Fibroblast of skin of back (primary cell): ENCODE data around the gene TSPAN5. TPM values are rescaled to one million over a fixed set of nuclear protein-coding genes. Genes with fewer than 3 reads are reported as not detected.
A peak's percentile ranks its signal among the peaks of the same experiment; 100 is the strongest.
"Not testable (repeated sequence)": the region's sequence is repeated elsewhere in the genome, so short reads cannot be mapped to it uniquely, and the experiment has no call there.

Experiments used
- DNase-seq: peaks from one replicate; pipeline ENCODE4 v3.0.0-alpha.2; 2013
- polyA plus RNA-seq, 2 experiments: library from polyadenylated mRNA; unstranded; fragments of 120-200 nt; gene quantifications; one replicate each; pipeline ENCODE4 v1.2.1, GENCODE V29; 2013; ENCODE audit not compliant: insufficient read length in 2 of 2

Gene TSPAN5
- polyA plus RNA-seq (2013, experiment 1 of 2; ENCODE audit: insufficient read length) = 33.8 TPM
- 18.9 TPM for polyA plus RNA-seq (2013, experiment 2 of 2; ENCODE audit: insufficient read length)

DNA sequence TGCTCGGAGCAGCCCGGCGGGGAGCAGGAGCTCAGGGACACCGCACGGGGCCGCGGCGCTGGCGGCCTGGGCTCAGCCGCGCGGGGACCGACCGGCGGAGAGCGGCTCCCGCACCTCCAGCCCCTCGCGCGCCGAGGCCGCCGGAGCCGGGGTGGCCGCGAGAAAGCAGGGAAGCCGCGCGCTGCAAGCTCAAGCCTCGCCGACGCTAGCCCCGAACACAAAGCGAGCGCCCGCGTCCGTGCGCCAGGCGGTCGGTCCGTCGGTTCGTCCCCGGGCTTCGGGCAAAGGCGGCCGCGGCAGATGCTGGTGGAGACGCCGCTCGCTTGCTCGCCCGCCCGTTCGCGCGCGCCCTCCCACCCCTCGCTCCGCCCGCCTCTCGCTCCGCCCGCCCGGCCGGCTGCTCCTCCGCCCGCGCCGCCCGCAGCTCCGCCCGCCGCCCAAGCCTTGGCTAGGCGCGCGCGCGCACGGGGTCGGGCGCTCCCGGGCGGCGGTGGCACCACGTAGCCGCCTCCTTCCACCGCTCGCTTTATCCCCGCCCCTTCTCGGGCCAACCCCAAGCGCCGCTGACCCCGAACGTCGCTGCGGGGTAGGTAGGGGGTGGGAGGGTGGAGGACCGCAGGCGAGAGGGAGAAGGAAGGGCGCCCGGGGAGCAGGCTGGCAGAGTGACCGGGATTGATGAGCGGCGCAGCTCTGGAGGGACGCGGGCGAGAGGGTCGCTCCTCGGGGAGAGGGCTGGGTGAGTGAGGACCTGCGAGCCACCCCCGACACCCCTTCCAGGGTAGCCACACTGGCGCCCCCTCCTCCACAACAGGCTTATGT is at the start of gene TSPAN5:
TSS of gene TSPAN5 (minus strand) at position 325 of the 819 bp plus-strand sequence.
- DNase-seq = peak; percentile 88

DNA sequence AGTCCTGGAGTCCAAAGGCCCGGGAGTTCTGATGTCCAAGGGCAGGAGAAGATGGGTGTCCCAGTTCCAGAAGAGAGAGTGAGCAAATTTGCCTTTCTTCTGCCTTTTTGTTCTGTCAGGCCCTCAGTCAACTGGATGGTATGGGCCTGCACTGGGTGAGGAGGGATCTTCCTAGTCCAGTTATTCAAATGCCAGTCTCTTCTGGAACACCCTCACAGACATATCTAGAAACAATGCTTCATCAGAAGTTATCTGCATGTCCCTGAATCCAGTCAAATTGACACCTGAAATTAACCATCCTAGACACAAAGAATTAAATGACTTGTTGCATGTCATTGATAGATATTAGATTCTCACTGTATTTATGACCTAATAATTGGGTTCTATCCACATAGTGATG is 48.5 kb upstream of the TSPAN5 start:
- DNase-seq = no peak

DNA sequence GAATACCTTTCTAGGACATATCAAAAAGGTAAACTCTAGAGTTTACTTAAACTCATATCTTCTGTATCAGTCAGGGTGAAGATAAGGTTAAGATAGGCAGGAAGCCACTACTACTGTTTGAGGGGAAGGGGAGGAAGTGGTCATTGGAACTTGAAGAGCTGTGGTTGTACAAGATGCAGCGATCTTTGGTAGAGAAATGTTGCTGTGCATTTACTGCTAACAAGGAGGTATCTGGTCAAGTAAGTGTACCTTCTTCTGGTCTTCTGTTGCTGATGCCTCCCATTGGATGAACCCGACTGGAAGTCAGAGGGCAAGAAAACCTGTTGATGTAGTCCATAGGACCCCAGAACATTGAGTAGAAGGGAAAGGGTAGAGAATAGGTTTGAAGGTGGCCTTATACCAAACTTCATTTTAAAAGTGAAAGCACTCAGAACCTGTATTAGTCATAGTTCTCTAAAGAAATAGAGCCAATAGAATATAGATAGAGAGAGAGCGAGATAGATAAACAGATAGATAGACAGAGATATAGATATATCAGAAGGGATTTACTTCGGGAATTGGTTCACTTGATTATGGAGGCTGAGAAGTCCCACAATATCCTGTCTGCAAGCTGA is 47.9 kb upstream of the TSPAN5 start:
- DNase-seq = no peak

DNA sequence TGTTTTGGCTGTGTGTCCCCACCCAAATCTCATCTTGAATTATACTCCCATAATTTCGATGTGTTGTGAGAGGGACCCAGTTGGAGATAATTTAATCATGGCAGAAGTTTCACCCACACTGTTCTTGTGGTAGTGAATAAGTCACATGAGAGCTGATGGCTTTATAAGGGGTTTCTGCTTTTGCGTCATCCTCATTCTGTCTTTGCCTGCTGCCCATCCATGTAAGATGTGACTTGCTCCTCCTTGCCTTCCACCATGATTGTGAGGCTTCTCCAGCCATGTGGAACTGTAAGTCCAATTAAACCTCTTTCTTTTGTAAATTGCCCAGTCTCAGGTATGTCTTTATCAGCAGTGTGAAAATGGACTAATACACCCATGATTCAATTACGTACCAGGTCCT is 47.2 kb upstream of the TSPAN5 start:
- not testable (repeated sequence) for DNase-seq

DNA sequence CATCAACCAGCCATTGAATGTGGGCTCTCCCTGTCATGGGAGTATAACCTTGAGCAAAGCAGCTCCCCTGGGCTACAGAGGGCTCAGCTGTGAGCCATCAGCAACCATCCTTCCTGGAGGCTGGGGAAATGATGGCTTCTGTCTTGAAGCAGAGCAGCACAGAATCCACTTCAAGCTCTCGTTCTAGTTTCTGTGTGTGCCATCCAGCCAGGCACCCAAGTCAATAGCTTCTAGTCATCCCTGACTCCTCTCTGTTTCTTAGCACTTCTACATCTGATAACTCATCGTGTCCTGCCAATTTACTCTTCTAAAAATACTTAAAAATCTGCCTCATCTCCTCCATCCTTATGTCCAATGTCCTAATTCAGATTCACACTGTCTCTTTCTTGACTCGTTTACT is 42.2 kb upstream of the TSPAN5 start:
- no peak for DNase-seq

DNA sequence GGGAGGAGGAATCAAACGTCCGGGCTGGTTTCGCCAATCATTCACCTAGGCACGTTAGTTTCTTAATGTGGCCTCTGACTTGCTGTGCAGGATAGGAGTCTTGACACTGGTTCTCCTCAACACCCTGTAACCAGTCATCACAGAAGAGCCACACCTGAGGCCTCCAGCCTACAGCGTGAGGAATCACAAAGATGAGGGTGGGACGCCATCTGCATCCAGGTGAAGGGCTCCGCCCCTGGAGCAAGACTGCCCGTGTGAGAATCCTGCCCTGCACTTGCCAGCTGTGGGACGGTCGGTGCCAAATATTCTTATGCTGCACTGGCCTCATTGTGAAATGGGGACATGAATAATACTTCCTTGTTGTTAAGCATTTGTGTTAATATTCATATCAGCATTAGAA is 35.7 kb upstream of the TSPAN5 start:
- no peak for DNase-seq

DNA sequence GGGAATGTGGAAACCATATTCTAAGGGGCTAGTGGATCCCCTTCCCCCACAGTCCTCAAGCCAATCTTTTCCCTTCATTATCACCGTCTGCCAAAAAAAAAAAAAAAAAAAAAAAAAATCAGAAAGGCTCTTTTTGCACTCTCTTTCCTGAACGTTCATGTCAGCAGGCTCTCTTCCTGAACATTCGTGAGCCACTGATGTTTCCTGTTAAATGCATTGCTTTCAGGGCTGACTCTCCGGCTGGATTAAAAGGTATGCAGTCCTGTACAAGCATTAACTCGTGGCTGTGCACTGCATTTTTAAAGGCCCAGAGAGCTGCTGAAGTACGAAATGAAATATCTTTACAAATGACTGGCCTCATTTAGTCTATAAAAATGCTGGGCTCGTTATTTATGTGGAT is 34.0 kb upstream of the TSPAN5 start:
- no peak for DNase-seq

DNA sequence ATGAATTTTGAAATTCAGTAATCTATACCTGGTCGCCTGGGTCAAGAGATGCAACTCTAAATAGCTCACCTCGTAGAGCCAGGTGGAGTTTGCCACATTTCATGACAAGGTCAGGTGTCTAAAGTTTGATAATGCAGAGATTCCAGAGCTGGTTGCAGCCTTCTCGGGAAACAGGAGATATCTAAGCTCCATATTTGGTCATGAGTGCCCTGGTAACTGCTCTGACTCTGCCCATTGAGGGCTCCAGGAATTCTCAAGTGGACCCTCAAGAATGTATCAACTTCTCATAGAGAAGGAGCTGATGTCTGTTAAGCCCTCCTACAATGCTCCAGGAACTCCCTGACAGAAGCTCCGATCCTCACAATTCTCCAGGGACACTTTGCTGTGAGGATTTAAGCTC is 33.2 kb upstream of the TSPAN5 start:
- no peak for DNase-seq

DNA sequence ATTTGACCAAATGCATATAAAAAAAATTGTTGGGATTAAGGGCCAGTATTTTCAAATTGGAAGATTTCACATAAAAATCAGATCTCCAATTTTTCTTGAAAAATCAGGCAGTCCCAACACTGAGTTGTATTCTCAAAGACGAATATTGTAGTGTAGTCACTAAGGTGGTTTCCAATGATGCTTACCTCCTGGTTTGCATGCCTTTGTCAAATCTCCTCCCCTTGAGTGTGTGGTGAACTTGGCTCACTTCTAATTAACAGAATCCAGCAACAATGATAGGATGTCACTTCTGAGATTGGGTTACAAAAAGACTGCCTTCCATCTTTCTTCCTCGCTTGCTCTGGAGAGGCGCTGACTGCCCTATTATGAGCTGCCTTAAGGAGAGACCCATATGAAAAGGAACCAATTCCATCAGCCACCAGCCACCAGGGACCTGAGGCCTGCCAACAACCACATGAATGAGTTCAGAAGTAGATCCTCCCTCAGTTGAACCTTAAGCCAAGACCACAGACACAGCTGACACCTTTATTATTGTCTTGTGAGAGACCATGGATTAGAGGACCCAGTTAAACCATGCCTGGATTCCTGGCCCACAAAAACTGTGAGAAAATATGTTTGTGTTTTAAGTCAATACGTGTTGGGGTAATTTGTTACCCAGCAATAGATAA is 31.2 kb upstream of the TSPAN5 start:
- no peak for DNase-seq

DNA sequence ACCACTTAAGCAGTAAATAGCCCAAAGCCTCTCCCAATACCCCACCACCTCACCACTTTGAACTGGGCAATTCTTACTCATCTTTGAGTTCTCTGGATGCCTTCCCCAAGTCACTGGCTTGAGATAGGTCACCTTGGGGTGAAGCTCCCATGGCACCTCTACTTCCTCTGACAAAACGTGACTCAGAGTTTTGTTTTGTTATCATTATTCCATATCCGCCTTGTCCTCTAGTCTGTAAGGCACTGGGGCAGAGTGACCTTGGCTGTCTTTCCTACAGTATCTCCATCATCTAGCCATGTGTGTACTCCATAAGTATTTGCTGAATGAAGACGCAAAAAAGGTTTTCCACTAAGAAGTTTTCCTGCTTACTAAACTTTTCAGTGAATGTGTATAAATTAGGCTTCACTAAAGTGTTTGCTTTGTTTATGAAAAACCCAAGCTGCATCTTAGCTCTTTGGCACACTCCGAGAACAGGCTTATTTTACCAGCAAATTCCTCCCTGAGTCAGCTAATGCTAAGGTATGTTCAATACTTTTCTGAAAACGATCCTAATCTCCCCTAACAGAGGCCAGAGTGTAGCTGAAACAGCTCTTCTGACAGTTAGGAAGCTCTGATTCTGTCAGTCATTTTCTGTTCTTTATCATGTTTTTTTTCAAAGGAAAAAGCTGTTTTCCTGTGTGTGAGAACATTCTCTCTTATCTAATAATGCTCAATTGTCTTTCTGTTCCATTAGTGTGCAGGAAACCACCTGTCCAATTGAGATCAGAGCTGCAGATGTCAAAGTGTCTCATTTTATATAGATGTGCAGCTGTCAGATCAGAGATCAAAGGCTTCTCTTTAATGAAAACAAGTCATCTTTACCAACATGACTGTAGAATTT is 30.2 kb upstream of the TSPAN5 start:
- DNase-seq = peak; percentile 57

DNA sequence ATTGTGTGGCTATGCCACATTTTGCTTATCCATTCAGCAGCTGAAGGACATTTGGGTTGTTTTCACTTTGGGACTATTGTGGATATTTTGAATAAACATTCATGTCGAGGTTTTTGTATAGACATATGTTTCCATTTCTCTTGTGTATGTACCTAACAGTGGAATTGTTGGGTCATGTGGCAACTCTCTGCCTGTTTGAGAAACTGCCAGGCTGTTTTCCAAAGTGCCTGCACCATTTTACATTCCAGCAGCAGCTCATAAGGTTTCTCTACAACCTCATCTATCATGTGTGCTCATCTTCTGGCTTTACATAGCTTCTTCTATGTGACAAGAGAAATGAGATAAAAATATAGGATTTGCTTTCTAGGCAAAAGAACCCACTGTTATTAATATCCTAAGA is 29.5 kb upstream of the TSPAN5 start:
- DNase-seq = no peak

DNA sequence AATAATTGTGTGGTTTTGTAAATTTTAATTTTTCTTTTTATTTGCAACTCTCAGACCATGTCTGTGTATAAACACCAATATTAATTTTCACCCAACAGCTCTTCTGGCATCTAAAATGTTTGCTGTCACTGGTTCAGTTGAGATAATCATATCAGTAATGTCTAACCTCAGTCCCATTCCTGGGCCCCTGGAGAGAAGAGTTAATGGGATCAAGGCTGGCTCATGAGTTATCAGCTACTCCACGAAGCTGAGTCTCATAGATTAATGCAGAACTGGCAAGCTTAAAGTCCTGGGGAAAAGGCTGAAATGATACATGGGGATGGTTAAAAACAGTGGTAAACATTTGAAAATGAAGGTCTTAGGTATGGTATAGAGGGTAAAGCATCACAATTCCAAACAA is 28.4 kb upstream of the TSPAN5 start:
- no peak for DNase-seq

DNA sequence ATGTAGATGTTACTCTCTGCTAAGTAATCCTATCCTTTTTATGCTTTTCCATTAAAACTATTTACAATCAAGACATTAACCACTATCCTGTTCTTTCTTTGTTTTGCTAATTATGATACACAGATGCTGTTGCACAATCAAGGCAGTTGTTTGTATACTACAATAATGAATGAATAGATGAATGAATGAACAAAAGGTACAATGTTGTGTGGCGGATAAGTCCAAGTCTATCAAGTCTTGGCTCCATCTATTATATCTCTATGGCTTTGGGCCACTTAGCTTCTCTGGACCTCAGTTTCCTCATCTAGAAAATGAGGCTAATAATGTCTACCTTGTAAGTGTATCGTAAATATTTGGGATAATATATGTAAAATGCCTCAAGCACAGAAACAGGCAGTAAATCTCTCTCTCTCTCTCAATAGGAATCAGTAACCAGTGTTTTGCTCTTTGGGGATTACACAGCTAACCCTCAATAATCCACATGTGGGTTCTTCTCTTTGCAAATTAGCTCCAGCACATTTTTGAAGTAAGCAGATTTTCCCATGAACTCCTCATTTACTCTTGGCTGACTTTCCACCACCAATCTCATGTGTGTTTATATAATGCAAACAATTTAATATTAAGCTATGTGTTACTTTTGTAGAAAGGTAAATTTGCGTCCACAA is 27.8 kb upstream of the TSPAN5 start:
- no peak for DNase-seq

DNA sequence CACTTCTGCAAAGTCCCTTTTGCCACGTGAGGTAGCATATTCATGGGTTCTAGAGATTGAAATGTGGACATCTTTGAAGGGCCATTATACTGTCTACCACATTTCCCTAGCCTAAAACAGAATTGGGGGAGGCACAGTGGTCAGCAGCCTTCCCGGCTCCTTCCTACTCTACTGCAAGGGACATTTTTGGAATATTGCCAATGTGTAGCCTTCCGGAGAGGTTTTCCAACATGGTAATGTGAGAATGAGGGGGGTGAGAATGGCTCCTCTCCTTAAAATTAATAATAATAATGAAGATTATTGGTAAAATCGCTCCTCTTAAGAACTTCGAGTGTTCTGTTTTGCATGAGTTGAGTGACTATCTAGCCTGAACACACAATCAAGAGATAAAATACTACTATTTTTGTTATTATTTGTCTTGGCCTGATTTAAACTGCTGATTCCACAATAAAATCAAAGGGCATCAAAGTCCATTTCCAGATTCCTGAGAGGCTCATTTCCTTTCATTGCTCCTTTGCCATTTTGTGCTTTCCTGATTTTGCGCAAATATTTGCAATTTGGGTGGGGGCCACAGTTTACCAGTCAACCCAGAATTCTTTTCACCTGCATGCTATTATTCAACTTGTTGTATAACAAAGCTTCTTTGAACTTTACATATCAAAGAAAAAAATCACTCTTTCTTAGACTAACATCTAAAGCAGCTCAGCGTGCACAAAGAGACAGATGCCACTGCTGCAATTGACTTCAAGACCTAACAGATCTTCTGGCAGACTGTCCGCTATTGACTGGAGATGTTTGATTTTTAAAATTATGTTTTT is 27.0 kb upstream of the TSPAN5 start:
- DNase-seq = no peak

DNA sequence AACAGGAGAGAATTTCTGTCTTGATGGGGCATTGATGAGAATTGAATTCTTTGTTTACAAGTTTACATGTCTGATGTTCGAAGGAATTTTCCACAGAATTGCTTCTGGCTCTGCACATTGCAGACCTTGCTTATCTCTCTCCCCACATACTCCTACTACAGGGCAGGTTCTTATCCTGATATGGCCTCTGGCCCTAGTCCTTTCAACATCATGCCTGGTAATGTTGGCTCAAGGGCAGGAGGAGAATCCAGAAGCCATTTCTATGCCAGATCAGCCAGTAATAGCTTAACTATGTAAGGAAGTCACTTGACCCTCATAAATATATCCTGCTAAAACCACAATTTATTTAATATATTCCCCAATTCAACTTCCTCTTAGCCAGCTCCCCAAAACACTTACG is 24.3 kb upstream of the TSPAN5 start:
- DNase-seq = no peak

DNA sequence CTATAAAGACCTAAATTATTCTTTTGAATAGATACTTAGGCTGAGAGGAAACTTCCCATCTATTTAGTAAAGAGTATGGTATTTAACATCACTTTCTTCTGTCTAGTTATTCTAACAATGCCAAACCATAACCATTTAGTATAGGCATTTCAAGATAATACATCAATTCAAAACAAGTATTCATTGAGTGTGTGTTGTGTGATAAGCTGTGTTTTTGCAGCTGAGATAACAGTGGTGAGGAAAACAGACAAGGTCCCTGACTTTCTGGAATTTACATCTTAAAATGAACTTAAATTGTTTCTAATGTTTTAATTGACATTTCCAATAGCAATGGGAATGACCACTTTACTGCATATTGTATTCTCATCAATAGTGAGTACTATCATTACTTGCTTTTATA is 22.4 kb upstream of the TSPAN5 start:
- no peak for DNase-seq

DNA sequence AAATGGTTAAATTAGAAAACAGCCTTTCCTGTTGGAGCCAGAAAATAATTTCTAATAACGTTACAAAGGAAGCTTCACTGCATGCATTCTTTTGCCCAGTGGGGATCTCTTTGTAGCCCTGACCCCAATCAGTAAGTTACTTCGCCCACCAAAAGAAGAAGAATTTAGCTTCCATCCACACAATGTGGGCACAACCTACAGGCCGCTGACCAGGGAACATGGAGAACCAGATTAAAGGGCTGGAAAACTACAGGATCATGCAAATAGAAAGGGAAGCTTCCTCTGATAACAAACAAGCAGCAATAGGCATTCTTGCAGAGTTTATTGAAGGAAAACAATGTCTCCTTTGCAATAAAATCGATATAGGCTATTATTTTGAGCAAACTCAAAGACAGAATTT is 21.3 kb upstream of the TSPAN5 start:
- no peak for DNase-seq

DNA sequence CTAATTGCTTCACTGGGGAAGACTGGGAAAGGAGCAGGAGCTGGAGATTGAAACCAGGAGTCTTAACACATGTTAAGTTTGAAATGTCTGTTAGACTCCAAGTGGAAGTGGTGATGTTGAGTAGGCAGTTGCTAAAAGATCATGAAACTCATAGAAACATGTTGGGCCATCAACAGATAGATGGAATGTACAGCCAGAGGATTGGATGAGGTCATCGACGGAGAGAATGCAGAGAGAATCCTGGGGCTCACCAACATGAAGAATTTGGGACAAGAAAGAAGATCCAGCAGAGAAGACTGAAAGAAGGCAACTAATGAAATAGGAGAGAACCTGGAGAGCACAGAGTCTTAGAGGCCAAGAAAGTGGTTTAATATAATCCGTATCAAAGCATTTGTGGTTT is 19.4 kb upstream of the TSPAN5 start:
- DNase-seq = peak; percentile 26

DNA sequence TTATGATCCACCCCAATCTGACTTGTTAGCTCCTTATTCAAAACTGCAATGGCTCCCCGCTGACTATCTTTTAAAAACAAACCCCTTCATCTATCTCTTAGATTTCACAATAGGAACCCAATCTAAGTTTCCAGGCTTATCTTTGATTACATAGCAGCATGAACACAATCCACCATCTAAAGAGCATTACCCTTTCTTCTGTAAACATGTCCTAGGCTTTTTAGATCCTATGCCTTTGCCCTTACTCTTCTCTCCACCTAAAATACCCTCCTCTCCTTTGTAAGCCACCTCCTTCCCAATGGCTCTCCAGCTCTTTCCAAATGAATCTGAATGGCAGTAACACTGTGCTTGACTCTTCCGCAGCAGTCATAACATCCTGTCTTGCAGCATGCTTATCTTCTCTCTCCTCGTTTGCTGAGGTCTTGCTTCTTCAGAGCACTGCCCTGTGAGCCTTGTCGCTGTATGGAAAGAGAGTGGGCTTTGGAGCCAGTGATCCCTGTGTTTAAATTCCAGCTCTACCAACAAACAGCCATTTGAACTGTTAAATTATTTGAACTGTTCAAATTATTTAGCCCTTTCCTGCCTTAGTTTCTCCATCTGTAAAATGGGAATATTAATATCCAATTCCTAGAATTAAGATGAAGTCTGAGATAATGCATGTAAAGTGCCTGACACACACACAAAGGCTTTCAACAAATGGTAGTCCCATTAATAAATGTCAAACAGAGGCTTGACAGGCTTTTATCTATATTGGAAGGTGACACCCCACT is 16.2 kb upstream of the TSPAN5 start:
- no peak for DNase-seq

DNA sequence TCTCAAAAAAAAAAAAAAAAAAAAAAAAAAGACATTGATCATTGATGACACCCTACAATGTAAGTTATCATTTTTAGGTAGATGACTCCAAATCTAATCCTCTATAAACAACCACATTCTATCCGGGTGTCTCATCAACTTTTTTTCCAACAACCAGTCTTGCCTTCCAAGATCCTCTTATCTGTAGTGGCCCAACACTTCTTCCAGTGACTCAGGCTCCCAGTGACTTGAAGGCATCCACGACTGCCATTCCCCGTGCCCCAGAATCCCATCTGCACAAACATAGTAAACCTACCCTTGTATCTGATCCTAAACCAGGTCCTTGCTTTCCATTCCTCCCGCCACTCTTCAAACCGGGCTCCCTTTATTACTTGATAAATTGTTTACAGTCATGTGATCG is 15.6 kb upstream of the TSPAN5 start:
- peak; percentile 26 for DNase-seq

DNA sequence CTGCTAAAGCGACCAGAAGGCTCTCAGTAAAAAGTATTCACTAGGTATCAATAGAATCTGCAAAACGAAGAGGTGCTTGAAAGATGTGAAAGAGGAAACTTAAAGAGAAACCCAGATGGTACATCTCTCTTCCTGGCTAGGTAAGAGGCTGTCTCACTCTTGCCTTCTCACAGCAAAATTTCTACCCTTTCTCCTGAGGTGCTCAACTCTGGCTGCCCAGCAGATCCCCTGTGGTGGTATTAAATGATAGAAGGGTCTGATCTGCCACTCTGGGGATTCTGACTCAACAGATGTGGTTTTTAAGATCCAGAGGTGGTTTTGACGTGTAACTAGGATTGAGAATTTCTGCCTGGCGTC is 14.9 kb upstream of the TSPAN5 start:
- DNase-seq = no peak
